HG03442 (cell line): ENCODE data around the gene DHX29.
A peak's percentile ranks its signal among the peaks of the same experiment; 100 is the strongest.

Experiments
- ATAC-seq: cut with Tn5 transposase; IDR thresholded peaks from one replicate; pipeline ENCODE4 v1.9.1; 2021; ENCODE audit warnings: mild to moderate bottlenecking, moderate library complexity; ENCODE audit not compliant: unreplicated experiment

The DHX29 gene, protein sequence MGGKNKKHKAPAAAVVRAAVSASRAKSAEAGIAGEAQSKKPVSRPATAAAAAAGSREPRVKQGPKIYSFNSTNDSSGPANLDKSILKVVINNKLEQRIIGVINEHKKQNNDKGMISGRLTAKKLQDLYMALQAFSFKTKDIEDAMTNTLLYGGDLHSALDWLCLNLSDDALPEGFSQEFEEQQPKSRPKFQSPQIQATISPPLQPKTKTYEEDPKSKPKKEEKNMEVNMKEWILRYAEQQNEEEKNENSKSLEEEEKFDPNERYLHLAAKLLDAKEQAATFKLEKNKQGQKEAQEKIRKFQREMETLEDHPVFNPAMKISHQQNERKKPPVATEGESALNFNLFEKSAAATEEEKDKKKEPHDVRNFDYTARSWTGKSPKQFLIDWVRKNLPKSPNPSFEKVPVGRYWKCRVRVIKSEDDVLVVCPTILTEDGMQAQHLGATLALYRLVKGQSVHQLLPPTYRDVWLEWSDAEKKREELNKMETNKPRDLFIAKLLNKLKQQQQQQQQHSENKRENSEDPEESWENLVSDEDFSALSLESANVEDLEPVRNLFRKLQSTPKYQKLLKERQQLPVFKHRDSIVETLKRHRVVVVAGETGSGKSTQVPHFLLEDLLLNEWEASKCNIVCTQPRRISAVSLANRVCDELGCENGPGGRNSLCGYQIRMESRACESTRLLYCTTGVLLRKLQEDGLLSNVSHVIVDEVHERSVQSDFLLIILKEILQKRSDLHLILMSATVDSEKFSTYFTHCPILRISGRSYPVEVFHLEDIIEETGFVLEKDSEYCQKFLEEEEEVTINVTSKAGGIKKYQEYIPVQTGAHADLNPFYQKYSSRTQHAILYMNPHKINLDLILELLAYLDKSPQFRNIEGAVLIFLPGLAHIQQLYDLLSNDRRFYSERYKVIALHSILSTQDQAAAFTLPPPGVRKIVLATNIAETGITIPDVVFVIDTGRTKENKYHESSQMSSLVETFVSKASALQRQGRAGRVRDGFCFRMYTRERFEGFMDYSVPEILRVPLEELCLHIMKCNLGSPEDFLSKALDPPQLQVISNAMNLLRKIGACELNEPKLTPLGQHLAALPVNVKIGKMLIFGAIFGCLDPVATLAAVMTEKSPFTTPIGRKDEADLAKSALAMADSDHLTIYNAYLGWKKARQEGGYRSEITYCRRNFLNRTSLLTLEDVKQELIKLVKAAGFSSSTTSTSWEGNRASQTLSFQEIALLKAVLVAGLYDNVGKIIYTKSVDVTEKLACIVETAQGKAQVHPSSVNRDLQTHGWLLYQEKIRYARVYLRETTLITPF (N-terminal part only)

DNA sequence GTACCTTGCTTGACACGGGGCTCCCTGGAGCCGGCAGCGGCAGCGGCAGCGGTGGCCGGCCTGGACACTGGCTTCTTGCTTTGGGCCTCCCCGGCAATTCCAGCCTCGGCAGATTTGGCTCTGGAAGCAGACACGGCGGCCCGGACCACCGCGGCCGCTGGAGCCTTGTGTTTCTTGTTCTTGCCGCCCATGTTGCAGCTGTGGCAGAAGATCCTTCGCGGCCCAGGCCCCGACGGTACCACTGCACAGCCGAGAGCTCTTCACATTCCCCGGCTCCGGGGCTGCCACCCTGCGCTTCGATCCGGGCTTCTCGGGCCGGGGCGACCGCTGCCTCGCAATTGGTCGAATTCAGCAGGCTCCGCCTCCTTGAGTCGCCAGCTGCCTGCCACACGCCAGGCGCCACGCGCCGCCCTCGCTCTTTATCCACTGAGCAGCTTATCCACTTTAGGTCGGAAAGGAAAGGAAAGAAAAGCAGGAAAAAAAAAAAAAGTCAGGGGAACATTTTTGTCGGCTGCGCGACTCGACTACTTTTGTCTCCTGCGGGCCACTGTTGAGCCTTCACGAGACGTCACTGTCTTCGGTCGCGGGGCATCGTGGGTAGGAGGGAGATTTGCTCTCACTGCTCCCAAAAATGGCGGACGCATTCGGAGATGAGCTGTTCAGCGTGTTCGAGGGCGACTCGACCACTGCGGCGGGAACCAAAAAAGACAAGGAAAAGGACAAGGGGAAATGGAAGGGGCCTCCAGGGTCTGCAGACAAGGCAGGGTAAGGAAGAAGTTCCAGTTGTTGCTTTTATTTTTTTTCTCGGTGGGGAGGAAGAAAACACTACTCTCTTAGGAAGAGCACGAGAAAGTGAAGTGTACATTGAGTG lies at the start of gene DHX29, which contains the start of gene MTREX:
DHX29 (minus strand) TSS at position 312 of the 871 bp plus-strand sequence; CDS start at position 191, 121 bp downstream.
MTREX (plus strand) TSS at position 607 of the 871 bp plus-strand sequence; CDS start at position 632, 25 bp downstream.
- peak; percentile 90 for ATAC-seq

DNA sequence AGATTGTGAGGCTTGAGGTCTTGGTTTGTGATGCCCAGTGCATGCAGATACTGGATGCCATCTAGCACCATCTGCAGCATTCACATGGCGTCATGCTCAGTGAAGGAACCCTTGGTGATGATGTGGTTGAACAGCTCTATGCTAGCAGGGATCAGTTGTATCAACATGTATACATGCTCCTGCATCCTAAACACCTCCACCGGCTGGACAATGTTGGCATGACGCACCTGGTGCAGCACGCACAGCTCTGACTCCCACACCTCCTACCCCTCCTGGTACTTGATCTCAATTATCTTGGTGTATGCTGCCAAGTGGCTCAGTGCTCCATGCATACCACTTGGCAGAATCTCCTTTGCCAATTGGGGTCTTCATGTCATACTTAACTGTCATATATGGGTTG lies 49.4 kb upstream of the DHX29 start:
- ATAC-seq = no peak

DNA sequence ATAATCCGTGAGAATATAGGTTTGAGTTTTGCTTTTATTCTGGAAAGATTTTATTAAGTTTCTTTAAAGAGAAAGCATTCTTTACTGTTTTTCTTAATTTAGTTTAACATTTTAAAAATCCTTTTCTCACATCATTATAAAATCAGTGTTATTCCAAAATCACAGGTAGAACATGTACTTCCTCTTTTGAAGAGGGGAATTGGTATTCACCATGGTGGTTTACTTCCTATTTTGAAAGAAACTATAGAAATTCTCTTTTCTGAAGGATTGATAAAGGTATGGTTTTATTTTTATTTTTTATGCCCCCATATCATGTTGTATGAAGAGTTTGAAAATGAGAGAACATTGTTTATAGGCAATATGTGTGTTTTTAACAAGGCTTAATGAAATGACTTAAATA lies 43.3 kb upstream of the DHX29 start:
- no peak for ATAC-seq

DNA sequence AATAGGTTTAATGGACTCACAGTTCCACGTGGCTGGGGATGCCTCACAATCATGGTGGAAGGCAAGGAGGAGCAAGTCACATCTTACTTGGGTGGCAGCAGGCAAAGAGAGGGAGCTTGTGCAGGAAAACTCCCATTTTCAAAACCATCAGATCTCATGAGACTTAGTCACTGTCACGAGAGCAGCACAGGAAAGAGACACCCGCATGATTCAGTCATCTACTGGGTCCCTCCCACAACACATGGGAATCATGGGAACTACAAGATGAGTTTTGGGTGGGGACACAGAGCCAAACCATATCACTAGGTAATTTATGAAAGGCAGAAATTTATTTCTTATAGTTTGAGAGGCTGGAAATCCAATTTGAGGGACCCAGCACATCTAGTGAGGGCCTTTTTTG lies 40.3 kb upstream of the DHX29 start:
- ATAC-seq = no peak

DNA sequence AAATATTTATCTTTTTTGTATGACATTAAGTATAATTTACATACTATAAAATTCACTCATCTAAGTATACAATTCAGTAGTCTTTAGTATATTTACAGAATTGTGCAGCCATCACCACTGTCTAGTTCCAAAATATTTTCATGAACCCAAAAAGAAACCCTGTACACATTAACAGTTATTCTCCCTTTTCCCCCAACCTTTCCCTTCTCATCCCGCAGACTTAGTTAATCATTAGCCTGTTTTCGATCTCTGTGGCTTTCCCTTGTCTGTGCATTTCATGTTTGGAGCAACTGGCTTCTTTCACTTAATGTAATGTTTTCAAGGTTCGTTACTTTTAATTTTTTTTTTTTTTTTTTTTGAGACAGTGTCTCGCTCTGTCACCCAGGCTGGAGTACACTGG lies 37.8 kb upstream of the DHX29 start:
- no peak for ATAC-seq

DNA sequence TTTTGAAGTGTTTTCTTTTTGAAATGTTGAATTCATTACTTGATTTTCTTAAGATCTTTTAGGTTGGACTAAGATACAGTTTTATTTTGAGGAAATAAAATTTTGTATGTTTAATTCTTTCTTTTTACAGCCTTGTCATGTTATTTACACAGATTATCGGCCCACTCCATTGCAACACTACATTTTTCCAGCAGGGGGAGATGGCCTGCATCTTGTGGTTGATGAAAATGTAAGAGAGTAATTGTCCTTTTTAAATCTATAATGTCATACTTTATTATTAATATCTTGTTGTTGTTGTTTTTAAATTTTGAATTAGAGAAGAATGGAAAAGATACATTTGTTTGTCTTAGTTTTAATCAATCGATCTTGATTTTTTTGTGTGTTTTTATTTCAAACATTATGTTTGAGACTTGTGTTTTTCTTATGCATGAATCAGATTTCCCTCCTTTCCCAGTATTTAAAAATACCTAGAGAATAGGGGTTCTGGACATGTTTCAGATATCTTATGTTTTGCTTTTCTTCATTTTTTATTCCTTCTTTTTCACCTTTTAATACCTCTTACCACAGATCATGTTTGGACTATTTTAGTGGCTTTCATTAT lies 37.0 kb upstream of the DHX29 start:
- ATAC-seq = no peak

DNA sequence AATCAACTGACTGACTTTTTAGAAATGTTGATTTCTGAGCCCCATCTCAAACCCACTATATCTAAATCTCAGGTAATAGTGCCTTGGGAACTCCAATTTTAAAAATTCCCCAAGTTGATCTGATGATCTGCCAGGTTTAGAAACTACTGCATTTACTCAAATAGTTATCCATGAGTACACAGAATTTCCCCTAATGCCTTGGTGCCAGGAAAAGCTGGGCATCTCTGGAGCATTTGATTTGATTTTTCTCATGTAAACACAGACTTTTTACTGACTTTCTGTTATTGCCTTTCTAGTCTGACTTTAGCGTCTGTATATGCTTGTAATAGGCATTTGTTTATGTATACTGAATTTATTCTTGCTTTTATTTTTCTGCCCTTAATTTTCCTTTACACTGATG lies 36.1 kb upstream of the DHX29 start:
- no peak for ATAC-seq

DNA sequence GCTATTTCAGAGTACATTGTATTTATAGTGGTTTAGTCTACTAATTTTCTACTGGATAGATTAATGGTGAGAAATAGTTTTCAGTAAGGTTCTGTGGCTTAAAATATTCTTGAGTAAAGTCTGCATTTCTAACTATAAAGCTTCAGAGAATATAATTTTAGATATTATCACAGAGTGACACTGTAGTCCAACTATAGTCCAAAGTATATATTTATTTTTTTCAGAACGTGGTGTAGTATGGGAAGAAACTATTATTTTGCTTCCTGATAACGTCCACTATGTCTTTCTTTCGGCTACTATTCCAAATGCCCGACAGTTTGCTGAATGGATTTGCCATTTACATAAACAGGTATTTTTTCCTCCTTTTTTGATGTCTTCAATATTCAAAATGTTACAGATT lies 35.6 kb upstream of the DHX29 start:
- no peak for ATAC-seq

DNA sequence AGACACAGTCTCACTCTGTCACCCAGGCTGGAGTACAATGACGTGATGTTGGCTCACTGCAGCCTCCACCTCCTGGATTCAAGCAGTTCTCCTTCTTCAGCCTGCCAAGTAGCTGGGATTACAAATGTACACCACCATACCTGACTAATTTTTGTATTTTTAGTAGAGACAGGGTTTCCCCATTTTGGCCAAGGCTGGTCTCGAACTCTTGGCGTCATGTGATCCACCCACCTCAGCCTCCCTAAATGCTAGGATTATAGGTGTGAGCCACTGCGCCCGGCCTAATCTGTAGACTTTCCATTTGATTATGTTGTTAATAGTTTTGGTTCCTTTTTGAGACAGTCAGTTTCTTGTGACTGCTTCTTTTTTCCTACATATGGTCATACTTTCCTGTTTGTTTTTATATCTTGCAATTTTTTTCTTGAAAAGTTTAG lies 31.3 kb upstream of the DHX29 start:
- peak; percentile 79 for ATAC-seq

DNA sequence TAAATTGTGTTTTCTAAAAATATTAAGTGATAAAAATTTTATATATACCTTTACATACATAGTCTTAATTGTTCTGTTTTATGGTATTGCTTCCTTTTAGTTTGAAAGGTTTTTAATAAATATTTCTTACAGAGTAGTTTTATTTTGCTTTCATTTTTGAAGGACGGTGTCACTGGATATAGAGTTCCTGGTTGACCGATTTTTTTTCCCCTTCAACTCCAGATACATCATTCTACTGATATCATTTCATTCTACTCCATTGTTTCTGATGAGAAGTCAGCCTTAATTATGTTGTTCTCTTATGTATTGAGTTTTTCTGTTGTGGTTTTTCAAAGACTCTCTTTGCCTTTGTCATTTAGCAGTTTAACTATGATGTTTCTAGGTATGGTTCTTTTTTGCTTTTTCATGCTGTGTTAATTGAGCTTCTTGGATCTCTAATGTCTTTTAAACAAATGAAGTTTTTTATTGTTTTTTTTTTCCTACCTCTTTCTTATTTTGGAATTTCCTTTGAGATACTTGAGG lies 30.7 kb upstream of the DHX29 start:
- no peak for ATAC-seq

DNA sequence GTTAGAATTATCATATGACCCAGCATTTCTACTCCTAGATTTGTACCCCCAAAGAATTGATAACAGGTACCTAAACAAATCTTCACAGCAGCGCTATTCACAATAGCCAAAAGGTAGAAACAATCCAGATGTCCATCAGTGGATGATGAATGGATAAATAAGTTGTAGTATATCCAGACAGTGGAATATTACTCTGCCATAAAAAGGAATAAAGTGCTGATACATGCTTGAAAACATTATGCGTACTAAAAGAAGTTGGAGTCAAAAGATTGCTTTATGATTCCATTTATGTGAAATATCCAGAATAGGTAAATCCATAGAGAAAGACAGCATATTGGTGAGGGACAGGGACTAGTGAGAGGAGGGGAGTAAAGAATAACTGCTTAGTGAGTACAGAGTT lies 26.3 kb upstream of the DHX29 start:
- ATAC-seq = no peak

DNA sequence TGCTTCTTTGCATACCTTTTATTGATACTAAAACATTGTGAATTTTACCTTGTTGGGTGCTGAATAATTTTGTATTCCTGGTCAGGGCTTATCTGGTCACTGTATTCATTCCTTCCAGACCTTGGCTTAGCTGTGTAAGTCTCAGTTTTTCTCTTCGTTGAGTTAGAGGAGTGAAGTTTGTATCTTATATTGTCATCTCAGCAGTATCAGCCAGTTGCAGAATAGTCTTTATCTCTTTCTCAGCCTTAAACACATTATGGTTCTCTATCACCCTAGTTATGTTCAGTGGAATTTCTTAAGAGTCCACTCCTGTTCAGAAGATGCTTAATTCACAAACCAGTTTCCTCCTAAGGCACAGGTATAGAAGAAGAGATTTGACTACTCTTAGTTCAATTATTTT lies 25.5 kb upstream of the DHX29 start:
- no peak for ATAC-seq

DNA sequence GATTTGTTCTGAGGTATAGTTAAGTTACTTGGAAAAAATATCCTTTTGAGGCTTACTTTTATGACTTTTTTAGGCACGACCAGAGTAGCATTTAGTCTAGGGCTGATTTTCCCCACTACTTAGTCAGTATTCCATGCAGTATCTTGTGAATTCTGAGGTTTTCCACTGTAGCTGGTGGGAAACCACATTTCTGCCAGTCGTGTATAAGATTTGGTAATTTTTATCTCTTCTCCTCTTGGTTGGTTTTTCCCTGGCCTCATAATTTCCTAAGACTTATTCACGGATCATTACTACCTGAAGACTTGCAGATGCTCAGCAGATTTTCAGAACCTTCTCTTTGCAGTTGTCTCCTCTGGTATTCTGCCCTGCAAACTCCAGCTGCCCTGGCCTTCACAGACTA lies 23.8 kb upstream of the DHX29 start:
- ATAC-seq = no peak

DNA sequence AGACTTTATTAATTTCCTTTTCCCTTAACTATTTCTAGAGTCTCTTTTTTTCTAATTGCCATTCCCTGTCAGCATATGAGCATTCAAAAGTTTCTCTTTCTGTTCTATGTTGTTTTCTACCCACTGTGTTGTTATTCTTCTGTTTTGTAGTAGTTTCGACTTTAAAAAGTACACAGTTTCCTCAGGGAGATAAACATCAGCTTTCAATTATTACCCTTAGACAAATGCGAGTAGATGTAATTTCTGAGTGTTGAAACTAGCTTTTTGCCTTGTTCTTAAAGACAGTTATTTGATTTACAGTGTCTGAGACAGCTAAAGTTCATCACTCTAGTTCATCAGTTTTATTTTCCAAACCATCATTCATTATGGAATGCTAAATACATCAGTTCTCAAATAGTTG lies 19.8 kb upstream of the DHX29 start:
- no peak for ATAC-seq

DNA sequence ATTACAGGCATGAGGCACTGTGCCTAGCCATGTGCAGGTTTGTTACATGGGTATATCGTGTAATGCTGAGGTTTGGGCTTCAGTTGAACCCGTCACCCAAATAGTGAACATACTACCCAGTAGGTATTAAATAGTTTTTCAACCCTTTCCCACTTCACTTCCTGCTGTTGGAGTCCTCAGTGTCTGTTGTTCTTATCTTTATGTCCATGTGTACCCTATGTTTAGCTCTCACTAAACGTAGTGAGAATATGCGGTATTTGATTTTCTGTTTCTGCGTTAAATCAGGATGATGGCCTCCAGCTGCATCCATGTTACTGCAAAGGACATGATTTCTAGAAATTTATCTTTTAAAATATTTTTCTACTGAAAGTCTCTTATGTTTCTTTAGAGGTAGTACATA lies 18.1 kb upstream of the DHX29 start:
- ATAC-seq = no peak

DNA sequence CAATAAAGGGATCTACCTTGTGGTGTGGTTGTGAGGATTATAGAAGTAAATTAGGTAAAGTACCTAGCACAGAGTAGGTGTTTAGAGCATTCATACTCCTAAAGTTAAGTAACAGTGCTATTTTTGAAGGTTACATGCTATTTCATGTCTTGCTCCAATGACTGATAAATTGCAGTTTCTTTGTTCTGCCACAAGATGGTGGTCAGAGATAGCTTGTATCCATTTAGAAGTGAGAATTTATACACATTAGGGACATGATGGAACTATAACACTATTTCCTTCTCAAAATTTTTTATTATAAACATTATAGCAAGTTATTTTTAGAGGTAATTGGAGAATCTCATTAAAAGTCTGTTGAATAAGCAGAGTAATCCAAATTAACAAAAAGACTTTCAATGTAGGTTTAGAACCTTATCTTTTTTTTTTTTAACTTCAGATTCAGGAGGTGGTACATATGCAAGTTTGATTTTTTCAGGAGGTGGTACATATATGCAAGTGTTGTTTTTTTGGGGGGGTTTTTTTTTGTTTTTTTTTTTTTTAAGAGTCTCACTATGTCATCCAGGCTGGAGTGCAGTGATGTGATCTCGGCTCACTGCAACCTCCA lies 17.4 kb upstream of the DHX29 start:
- ATAC-seq = no peak

DNA sequence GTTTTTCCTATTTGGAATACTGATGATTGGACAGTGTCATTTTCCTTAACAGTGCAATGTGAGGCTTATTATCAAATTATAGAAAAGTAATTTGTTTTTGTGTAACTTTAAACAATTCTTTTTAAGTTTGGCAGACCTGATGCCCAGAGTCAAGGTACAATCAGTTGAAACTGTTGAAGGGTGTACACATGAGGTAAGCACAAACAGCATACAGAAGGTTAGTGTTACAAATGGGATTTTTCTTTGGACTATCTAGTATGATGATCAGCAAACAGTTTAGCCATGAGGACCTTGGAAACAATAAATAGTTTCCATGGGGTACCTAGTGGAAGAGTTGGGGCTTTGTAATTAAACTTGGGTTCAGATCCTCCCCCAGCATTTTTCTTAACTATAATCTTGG lies 16.5 kb upstream of the DHX29 start:
- ATAC-seq = no peak

DNA sequence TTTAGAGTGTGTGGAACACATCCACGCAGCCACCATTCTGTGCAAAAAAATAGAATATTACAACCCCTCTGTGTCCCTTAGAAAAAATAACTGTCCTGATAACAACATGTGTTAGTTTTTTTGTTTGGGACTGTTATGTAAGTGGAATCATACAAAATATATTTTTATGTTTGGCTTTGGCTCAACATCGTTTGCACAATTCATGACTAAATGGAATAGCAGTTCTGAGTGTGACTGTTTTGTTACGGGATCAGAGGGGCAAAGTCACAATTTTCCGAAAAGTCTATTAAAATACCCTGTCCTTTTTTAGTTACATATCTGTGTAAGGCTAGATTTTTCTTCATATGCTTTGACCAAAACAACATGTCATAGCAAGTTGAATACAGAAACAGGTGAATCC lies 13.1 kb upstream of the DHX29 start:
- ATAC-seq = no peak

DNA sequence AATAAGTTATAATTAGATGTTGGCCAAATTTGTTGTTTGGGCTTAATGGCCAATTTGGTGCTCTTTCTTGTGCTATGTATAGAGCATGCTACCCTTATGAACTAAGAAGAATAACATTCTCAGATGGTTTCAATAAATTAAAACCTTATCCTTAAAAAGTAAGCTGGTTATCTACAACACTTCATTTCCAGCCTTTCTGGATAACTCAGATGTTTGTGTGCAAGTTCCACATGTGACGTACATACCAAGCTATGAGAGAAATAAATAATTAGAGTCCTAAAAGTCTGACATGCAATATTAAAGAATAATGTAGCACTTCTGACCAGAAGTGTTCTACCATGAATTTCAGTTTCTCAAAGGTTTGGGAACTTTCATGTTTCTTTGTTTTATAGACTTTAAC lies 12.0 kb upstream of the DHX29 start:
- ATAC-seq = no peak
